ENCODE measurements around the gene PDE5A. TPM values are rescaled to one million over a fixed set of nuclear protein-coding genes. Genes with fewer than 3 reads are reported as not detected.

The PDE5A gene
- polyA plus RNA-seq, 1 donor from 2014 or later: 12.9 TPM

DNA sequence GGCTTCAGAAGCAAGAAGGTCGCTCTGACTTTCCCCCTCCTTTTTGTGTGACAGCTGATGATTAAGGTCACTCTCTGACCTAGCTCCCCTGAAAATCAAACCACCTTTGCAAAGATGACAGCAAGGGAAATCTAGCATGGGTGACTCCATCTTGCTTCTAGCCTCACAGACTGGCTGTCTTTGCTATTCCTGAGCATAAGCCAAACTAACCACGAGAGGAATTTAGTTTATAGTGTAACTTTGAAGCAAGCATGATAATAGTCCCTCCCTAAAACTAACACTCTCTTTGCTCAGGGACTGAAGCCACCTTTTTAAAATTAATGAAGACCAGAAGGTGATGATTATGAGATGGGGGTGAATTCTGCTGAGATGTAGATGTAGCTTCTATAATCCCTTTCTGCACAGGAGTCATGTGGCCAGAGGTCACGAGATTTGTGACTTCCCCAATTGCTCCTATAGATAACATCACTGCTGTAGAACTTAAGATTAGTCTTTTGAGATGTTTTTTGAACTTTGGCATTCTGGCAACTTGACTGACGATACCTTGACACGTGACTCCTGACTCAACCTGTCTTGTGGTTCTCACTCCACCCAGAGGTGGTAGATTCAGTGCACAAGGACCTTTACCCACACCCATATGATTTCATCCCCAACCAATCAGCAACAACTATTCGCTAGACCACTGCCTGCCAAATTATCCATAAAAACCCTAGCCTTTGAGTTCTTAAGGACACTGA, 14.9 kb upstream of the PDE5A start:
- H3K27ac ChIP-seq (ENCODE audit: low read length): no peak overlapping the region
- H3K4me2 ChIP-seq (ENCODE audit: low read length): no peak overlapping the region
- no peaks in the 10 kb centered on the region for H3K36me3 ChIP-seq (ENCODE audit: insufficient read depth, low read length)
- H3K9me2 ChIP-seq (ENCODE audit: insufficient read depth, low read length): no peaks in the 10 kb centered on the region
- TF ChIP-seq EZH2 (IDR thresholded peaks at IDR 0.05; ENCODE audit: borderline replicate concordance, insufficient read depth, low read length, poor library complexity, severe bottlenecking) (no peak), TAF1 (IDR thresholded peaks at IDR 0.05; ENCODE audit: low read depth) (no peak), EP300 (conservative IDR thresholded peaks at IDR 0.05; ENCODE audit: poor library complexity, severe bottlenecking) (no peak), MXI1 (conservative IDR thresholded peaks at IDR 0.05; ENCODE audit: poor library complexity, severe bottlenecking) (no peak), POLR2AphosphoS5 (IDR thresholded peaks at IDR 0.05) (no peak), RAD21 (conservative IDR thresholded peaks at IDR 0.05) (no peak), SMC3 (conservative IDR thresholded peaks at IDR 0.05; ENCODE audit: poor library complexity) (no peak)
- TF ChIP-seq, protein P1, sequence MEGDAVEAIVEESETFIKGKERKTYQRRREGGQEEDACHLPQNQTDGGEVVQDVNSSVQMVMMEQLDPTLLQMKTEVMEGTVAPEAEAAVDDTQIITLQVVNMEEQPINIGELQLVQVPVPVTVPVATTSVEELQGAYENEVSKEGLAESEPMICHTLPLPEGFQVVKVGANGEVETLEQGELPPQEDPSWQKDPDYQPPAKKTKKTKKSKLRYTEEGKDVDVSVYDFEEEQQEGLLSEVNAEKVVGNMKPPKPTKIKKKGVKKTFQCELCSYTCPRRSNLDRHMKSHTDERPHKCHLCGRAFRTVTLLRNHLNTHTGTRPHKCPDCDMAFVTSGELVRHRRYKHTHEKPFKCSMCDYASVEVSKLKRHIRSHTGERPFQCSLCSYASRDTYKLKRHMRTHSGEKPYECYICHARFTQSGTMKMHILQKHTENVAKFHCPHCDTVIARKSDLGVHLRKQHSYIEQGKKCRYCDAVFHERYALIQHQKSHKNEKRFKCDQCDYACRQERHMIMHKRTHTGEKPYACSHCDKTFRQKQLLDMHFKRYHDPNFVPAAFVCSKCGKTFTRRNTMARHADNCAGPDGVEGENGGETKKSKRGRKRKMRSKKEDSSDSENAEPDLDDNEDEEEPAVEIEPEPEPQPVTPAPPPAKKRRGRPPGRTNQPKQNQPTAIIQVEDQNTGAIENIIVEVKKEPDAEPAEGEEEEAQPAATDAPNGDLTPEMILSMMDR (IDR thresholded peaks at IDR 0.05; ENCODE audit: poor library complexity, severe bottlenecking): no peak
- TF ChIP-seq, protein P2, sequence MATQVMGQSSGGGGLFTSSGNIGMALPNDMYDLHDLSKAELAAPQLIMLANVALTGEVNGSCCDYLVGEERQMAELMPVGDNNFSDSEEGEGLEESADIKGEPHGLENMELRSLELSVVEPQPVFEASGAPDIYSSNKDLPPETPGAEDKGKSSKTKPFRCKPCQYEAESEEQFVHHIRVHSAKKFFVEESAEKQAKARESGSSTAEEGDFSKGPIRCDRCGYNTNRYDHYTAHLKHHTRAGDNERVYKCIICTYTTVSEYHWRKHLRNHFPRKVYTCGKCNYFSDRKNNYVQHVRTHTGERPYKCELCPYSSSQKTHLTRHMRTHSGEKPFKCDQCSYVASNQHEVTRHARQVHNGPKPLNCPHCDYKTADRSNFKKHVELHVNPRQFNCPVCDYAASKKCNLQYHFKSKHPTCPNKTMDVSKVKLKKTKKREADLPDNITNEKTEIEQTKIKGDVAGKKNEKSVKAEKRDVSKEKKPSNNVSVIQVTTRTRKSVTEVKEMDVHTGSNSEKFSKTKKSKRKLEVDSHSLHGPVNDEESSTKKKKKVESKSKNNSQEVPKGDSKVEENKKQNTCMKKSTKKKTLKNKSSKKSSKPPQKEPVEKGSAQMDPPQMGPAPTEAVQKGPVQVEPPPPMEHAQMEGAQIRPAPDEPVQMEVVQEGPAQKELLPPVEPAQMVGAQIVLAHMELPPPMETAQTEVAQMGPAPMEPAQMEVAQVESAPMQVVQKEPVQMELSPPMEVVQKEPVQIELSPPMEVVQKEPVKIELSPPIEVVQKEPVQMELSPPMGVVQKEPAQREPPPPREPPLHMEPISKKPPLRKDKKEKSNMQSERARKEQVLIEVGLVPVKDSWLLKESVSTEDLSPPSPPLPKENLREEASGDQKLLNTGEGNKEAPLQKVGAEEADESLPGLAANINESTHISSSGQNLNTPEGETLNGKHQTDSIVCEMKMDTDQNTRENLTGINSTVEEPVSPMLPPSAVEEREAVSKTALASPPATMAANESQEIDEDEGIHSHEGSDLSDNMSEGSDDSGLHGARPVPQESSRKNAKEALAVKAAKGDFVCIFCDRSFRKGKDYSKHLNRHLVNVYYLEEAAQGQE (IDR thresholded peaks at IDR 0.05; ENCODE audit: borderline replicate concordance): no peak
- no peaks in the 10 kb centered on the region for H4K20me1 ChIP-seq (ENCODE audit: insufficient read depth)
- no peaks in the 10 kb centered on the region for H3K9me3 ChIP-seq (ENCODE audit: low read length)
- no peak overlapping the region for H3K4me3 ChIP-seq (ENCODE audit: low read length)
- H3K9ac ChIP-seq (ENCODE audit: low read length): no peak overlapping the region
- no peak overlapping the region for H2AFZ ChIP-seq (ENCODE audit: low read depth, low read length)
- H3K27me3 ChIP-seq (ENCODE audit: insufficient read depth, low read depth, low read length): no peaks in the 10 kb centered on the region
- no peaks in the 10 kb centered on the region for H3K79me2 ChIP-seq (replicated peaks; ENCODE audit: insufficient read depth, low read length)
- no peaks in the 10 kb centered on the region for H3F3A ChIP-seq (ENCODE audit: insufficient read depth, low read length, poor library complexity, severe bottlenecking)

DNA sequence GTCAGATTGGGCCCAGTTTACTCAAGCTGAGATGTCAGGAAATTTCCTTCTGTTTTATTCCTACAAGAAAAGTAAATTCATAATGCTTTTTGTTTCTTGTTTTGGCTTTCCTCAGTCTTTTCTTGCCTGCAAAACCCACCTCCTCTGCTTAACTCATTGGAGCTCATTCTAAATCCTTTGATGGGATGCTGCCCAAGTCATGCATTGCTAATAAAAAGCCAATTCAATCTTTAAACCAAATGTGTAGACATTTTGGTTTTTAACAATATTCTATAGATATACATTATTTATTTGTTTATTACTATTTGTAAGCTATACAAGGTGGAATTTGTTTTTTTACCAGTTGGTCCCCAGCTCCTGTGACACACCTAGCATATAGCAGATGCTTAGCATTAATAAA, 13.2 kb upstream of the PDE5A start:
- no peaks in the 10 kb centered on the region for H3K9me2 ChIP-seq (ENCODE audit: insufficient read depth, low read length)
- H3K27ac ChIP-seq (ENCODE audit: low read length): no peak overlapping the region
- H3K9ac ChIP-seq (ENCODE audit: low read length): no peak overlapping the region
- H3K4me3 ChIP-seq (ENCODE audit: low read length): no peak overlapping the region
- H3F3A ChIP-seq (ENCODE audit: insufficient read depth, low read length, poor library complexity, severe bottlenecking): no peaks in the 10 kb centered on the region
- H3K36me3 ChIP-seq (ENCODE audit: insufficient read depth, low read length): no peaks in the 10 kb centered on the region
- no peaks in the 10 kb centered on the region for H3K79me2 ChIP-seq (replicated peaks; ENCODE audit: insufficient read depth, low read length)
- TF ChIP-seq EZH2 (IDR thresholded peaks at IDR 0.05; ENCODE audit: borderline replicate concordance, insufficient read depth, low read length, poor library complexity, severe bottlenecking) (no peak), EP300 (conservative IDR thresholded peaks at IDR 0.05; ENCODE audit: poor library complexity, severe bottlenecking) (no peak), TAF1 (IDR thresholded peaks at IDR 0.05; ENCODE audit: low read depth) (no peak), MXI1 (conservative IDR thresholded peaks at IDR 0.05; ENCODE audit: poor library complexity, severe bottlenecking) (no peak), POLR2AphosphoS5 (IDR thresholded peaks at IDR 0.05) (no peak), SMC3 (conservative IDR thresholded peaks at IDR 0.05; ENCODE audit: poor library complexity) (no peak), RAD21 (conservative IDR thresholded peaks at IDR 0.05) (no peak)
- TF ChIP-seq, protein P2 (IDR thresholded peaks at IDR 0.05; ENCODE audit: borderline replicate concordance): no peak
- TF ChIP-seq, protein P1 (IDR thresholded peaks at IDR 0.05; ENCODE audit: poor library complexity, severe bottlenecking): no peak
- no peaks in the 10 kb centered on the region for H3K27me3 ChIP-seq (ENCODE audit: insufficient read depth, low read depth, low read length)
- H3K9me3 ChIP-seq (ENCODE audit: low read length): no peaks in the 10 kb centered on the region
- H4K20me1 ChIP-seq (ENCODE audit: insufficient read depth): no peaks in the 10 kb centered on the region
- no peak overlapping the region for H3K4me2 ChIP-seq (ENCODE audit: low read length)
- H2AFZ ChIP-seq (ENCODE audit: low read depth, low read length): no peak overlapping the region
